H9 (cell line): ENCODE measurements around the gene NHERF2. TPM values are rescaled to one million over a fixed set of nuclear protein-coding genes. Genes with fewer than 3 reads are reported as not detected.

Experiments used
- DNase-seq: peaks from one replicate; pipeline ENCODE4 v3.0.0-alpha.2; 2017
- H2AFZ ChIP-seq: one replicate; pipeline ENCODE4 v1.6.1; 2013; ENCODE audit warnings: mild to moderate bottlenecking, low read length, control low read depth, moderate library complexity
- H2AK5ac ChIP-seq: 2 replicates; pipeline ENCODE4 v1.6.1; 2013; ENCODE audit warnings: low read length, control low read depth, mixed read lengths; ENCODE audit not compliant: insufficient read length
- H2BK120ac ChIP-seq: one replicate; pipeline ENCODE4 v1.6.1; 2013; ENCODE audit warnings: low read depth, mild to moderate bottlenecking, low read length, control low read depth, inconsistent platforms; ENCODE audit not compliant: poor library complexity, severe bottlenecking
- H2BK12ac ChIP-seq: 2 replicates; pipeline ENCODE4 v1.6.1; 2013; ENCODE audit warnings: low read length, control low read depth, mixed read lengths, low read depth; ENCODE audit not compliant: insufficient read length
- H2BK15ac ChIP-seq: 2 replicates; pipeline ENCODE4 v1.6.1; 2013; ENCODE audit warnings: low read depth, low read length, control low read depth
- H2BK20ac ChIP-seq: one replicate; pipeline ENCODE4 v1.6.1; 2013; ENCODE audit warnings: low read depth, mild to moderate bottlenecking, low read length, control low read depth, inconsistent platforms; ENCODE audit not compliant: poor library complexity, severe bottlenecking
- H2BK5ac ChIP-seq: 2 replicates; pipeline ENCODE4 v1.6.1; 2013; ENCODE audit warnings: low read length, control low read depth, mixed read lengths; ENCODE audit not compliant: insufficient read length
- H3K14ac ChIP-seq: 2 replicates; pipeline ENCODE4 v1.6.1; 2013; ENCODE audit warnings: low read length, control low read depth; ENCODE audit not compliant: insufficient read depth
- H3K18ac ChIP-seq: 2 replicates; pipeline ENCODE4 v1.6.1; 2013; ENCODE audit warnings: low read depth, mild to moderate bottlenecking, mixed read lengths, low read length, control low read depth; ENCODE audit not compliant: insufficient read length
- H3K23ac ChIP-seq: 2 replicates; pipeline ENCODE4 v1.6.1; 2013; ENCODE audit warnings: low read length, control low read depth, mixed read lengths, low read depth; ENCODE audit not compliant: insufficient read length
- H3K23me2 ChIP-seq: 2 replicates; pipeline ENCODE4 v1.6.1; 2013; ENCODE audit warnings: low read depth, mild to moderate bottlenecking, mixed read lengths, low read length, control low read depth; ENCODE audit not compliant: insufficient read length, poor library complexity, severe bottlenecking
- H3K27ac ChIP-seq: 2 replicates; pipeline ENCODE4 v1.5.1; 2013; ENCODE audit warnings: low read length, control low read depth, mixed read lengths, low read depth; ENCODE audit not compliant: insufficient read length
- H3K27me3 ChIP-seq: 2 replicates; pipeline ENCODE4 v1.6.1; 2013; ENCODE audit warnings: low read length, control low read depth, inconsistent platforms; ENCODE audit not compliant: insufficient read depth
- H3K4ac ChIP-seq: 2 replicates; pipeline ENCODE4 v1.6.1; 2013; ENCODE audit warnings: low read depth, mild to moderate bottlenecking, control low read depth, inconsistent platforms, low read length, moderate library complexity
- H3K4me1 ChIP-seq: 2 replicates; pipeline ENCODE4 v1.6.1; 2013; ENCODE audit warnings: low read length, control low read depth, inconsistent platforms; ENCODE audit not compliant: insufficient read depth
- H3K4me2 ChIP-seq: 2 replicates; pipeline ENCODE4 v1.6.1; 2013; ENCODE audit warnings: low read length, control low read depth, mixed read lengths; ENCODE audit not compliant: insufficient read length, insufficient read depth
- H3K56ac ChIP-seq: 2 replicates; pipeline ENCODE4 v1.6.1; 2013; ENCODE audit warnings: low read depth, mild to moderate bottlenecking, mixed read lengths, low read length, control low read depth; ENCODE audit not compliant: insufficient read length
- H3K79me1 ChIP-seq: 2 replicates; pipeline ENCODE4 v1.6.1; 2013; ENCODE audit warnings: low read depth, mild to moderate bottlenecking, moderate library complexity, low read length, control low read depth, inconsistent platforms; ENCODE audit not compliant: insufficient read depth, poor library complexity, severe bottlenecking
- H3K79me2 ChIP-seq: 2 replicates; pipeline ENCODE4 v1.6.1; 2013; ENCODE audit warnings: low read length, control low read depth, inconsistent platforms; ENCODE audit not compliant: insufficient read depth
- H3K9ac ChIP-seq: 2 replicates; pipeline ENCODE4 v1.6.1; 2013; ENCODE audit warnings: low read length, control low read depth, mixed read lengths; ENCODE audit not compliant: insufficient read length; ENCODE audit errors: extremely low read depth
- H3K9me3 ChIP-seq: one replicate; pipeline ENCODE4 v1.6.1; 2013; ENCODE audit warnings: low read depth, low read length, inconsistent platforms; ENCODE audit not compliant: control insufficient read depth
- H3T11ph ChIP-seq: one replicate; pipeline ENCODE4 v1.6.1; 2013; ENCODE audit warnings: mild to moderate bottlenecking, low read length, control low read depth, inconsistent platforms
- H4K20me1 ChIP-seq: one replicate; pipeline ENCODE4 v1.6.1; 2013; ENCODE audit not compliant: control insufficient read depth, insufficient read length, insufficient read depth
- H4K5ac ChIP-seq: 2 replicates; pipeline ENCODE4 v1.6.1; 2013; ENCODE audit warnings: low read depth, mild to moderate bottlenecking, mixed read lengths, low read length, control low read depth; ENCODE audit not compliant: insufficient read length
- H4K8ac ChIP-seq: replicated peaks from 2 replicates; pipeline ENCODE4 v1.6.1; 2013; ENCODE audit warnings: low read length, control low read depth, mixed read lengths, low read depth; ENCODE audit not compliant: insufficient read length
- H4K91ac ChIP-seq: 2 replicates; pipeline ENCODE4 v1.6.1; 2013; ENCODE audit warnings: low read depth, mild to moderate bottlenecking, moderate library complexity, mixed read lengths, low read length, control low read depth; ENCODE audit not compliant: insufficient read length
- H3K27ac Mint-ChIP-seq, 3 experiments: 2 replicates in 2 of 3; 3 replicates in 1 of 3; pipeline ENCODE4 v1.8.0; 2020 to 2021; ENCODE audit warnings: mixed read lengths in 3 of 3, mild to moderate bottlenecking in 1 of 3, moderate library complexity in 1 of 3
- H3K27me3 Mint-ChIP-seq: 2 replicates; pipeline ENCODE4 v1.8.0; 2021; ENCODE audit warnings: low read depth, mild to moderate bottlenecking, moderate library complexity, mixed read lengths
- H3K36me3 Mint-ChIP-seq, 3 experiments: 2 replicates in 2 of 3; 3 replicates in 1 of 3; pipeline ENCODE4 v1.8.0; 2020 to 2021; ENCODE audit warnings: low read depth in 3 of 3, mixed read lengths in 3 of 3; ENCODE audit not compliant: insufficient read depth in 1 of 3
- H3K4me1 Mint-ChIP-seq, 2 experiments: 2 replicates each; pipeline ENCODE4 v1.8.0; 2020; ENCODE audit warnings: mixed read lengths in 2 of 2
- H3K4me3 Mint-ChIP-seq, 2 experiments: 2 replicates in 1 of 2; 3 replicates in 1 of 2; pipeline ENCODE4 v1.8.0; 2020 to 2021; ENCODE audit warnings: mild to moderate bottlenecking in 2 of 2, mixed read lengths in 2 of 2, moderate library complexity in 1 of 2
- H3K9me3 Mint-ChIP-seq, 2 experiments: 2 replicates in 1 of 2; 3 replicates in 1 of 2; pipeline ENCODE4 v1.8.0; 2020; ENCODE audit warnings: mild to moderate bottlenecking in 2 of 2, mixed read lengths in 2 of 2, moderate library complexity in 1 of 2
- WGBS: extraction: QIAGEN DNeasy Blood & Tissue Kit; methylation state at CpG from one replicate; pipeline ENCODE4 v1.1.7; 2013; ENCODE audit warnings: missing lambda C conversion rate, low lambda C conversion rate, mixed read lengths; ENCODE audit not compliant: insufficient read length; ENCODE audit errors: extremely low coverage; 5-methylcytosine and 5-hydroxymethylcytosine counted together
- total RNA-seq: library from RNA; stranded (reverse); gene quantifications from 2 replicates; pipeline ENCODE4 v1.2.1, GENCODE V29; 2021
- TF ChIP-seq, protein P1 (sequence below): fragments of 200-600 bp; sonication (generic); conservative IDR thresholded peaks from 3 replicates; pipeline ENCODE4 v1.8.0; 2021; ENCODE audit warnings: antibody characterized with exemption, mild to moderate bottlenecking

Gene NHERF2
- total RNA-seq, 1 experiment from 2014 or later = 15.3 TPM

GRCh38 chr16:2024032-2024420 is 2.7 kb upstream of the NHERF2 start:
- Mint-ChIP-seq H3K27ac (no peak overlapping the region; a peak in 1 of 7 replicates), H3K4me1 (peaks cover 14 to 16% of the 10 kb centered on the region in 2 experiments), H3K4me3 (peak overlapping the region in 1 of 2 experiments; percentile 56; a peak in 2 of 5 replicates), H3K27me3 (peaks cover 71% of the 10 kb centered on the region), H3K9me3 (peaks cover 0 to 6% of the 10 kb centered on the region in 2 experiments; a peak in 3 of 5 replicates), H3K36me3 (no peaks in the 10 kb centered on the region)
- Histone ChIP-seq H3K9ac (no peak overlapping the region), H3T11ph (no peak overlapping the region), H2BK12ac (no peak overlapping the region), H3K27me3 (peaks cover 20% of the 10 kb centered on the region; the same call in 1 of the 2 replicates), H2AFZ (no peak overlapping the region), H4K91ac (no peak overlapping the region), H4K20me1 (no peaks in the 10 kb centered on the region), H3K4me1 (no peaks in the 10 kb centered on the region; the same call in 1 of the 2 replicates), H2BK20ac (no peak overlapping the region), H3K27ac (no peak overlapping the region), H2BK120ac (no peak overlapping the region), H2AK5ac (no peak overlapping the region), H3K56ac (no peak overlapping the region), H2BK15ac (no peak overlapping the region; the same call in 1 of the 2 replicates), H3K23ac (no peak overlapping the region), H3K79me1 (no peaks in the 10 kb centered on the region), H3K4me2 (peak overlapping the region; percentile 35), H3K79me2 (no peaks in the 10 kb centered on the region), H3K9me3 (no peaks in the 10 kb centered on the region), H3K4ac (no peak overlapping the region), H3K18ac (no peak overlapping the region), H4K5ac (no peak overlapping the region), H3K14ac (no peak overlapping the region), H2BK5ac (no peak overlapping the region), H4K8ac (no peak overlapping the region), H3K23me2 (peaks cover 16% of the 10 kb centered on the region)
- WGBS = no CpG with 5 or more reads among the region's 12 CpGs
- TF ChIP-seq, protein P1, sequence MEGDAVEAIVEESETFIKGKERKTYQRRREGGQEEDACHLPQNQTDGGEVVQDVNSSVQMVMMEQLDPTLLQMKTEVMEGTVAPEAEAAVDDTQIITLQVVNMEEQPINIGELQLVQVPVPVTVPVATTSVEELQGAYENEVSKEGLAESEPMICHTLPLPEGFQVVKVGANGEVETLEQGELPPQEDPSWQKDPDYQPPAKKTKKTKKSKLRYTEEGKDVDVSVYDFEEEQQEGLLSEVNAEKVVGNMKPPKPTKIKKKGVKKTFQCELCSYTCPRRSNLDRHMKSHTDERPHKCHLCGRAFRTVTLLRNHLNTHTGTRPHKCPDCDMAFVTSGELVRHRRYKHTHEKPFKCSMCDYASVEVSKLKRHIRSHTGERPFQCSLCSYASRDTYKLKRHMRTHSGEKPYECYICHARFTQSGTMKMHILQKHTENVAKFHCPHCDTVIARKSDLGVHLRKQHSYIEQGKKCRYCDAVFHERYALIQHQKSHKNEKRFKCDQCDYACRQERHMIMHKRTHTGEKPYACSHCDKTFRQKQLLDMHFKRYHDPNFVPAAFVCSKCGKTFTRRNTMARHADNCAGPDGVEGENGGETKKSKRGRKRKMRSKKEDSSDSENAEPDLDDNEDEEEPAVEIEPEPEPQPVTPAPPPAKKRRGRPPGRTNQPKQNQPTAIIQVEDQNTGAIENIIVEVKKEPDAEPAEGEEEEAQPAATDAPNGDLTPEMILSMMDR = no peak
- no peak for DNase-seq
